Gastroesophageal sphincter (tissue), 4 donors: ENCODE data around the gene DUSP15. TPM values are rescaled to one million over a fixed set of nuclear protein-coding genes. Genes with fewer than 3 reads are reported as not detected.
A peak's percentile ranks its signal among the peaks of the same experiment; 100 is the strongest.

ENCODE experiments used
- ATAC-seq: fragments of 150-250 bp; one replicate; pipeline ENCODE4 v1.9.1; 2016; ENCODE audit warnings: mild to moderate bottlenecking, moderate library complexity
- H3K27ac ChIP-seq, 4 donors: fragments of 200-600 bp; sonication (generic) in 3 of 4; 1 replicate in 3 of 4; 2 replicates in 1 of 4; pipeline ENCODE4 v1.5.1; 2016 to 2019
- H3K27me3 ChIP-seq: fragments of 200-600 bp; sonication (generic); one replicate; pipeline ENCODE4 v1.5.1; 2019
- H3K36me3 ChIP-seq, 2 donors: fragments of 200-600 bp; sonication (generic); one replicate each; pipeline ENCODE4 v1.5.1; 2019; ENCODE audit warnings: control low read depth in 1 of 2
- H3K4me1 ChIP-seq, 3 donors: fragments of 200-600 bp; sonication (generic); 1 replicate in 2 of 3; 2 replicates in 1 of 3; pipeline ENCODE4 v1.5.1; 2016 to 2019; ENCODE audit warnings: control low read depth in 2 of 3
- H3K4me3 ChIP-seq, 2 donors: fragments of 200-600 bp; sonication (generic); one replicate each; pipeline ENCODE4 v1.5.1; 2019; ENCODE audit warnings: mild to moderate bottlenecking in 1 of 2, moderate library complexity in 1 of 2
- H3K9me3 ChIP-seq, 3 donors: fragments of 200-600 bp; sonication (generic); one replicate each; pipeline ENCODE4 v1.5.1; 2017 to 2019; ENCODE audit warnings: control low read depth in 2 of 3
- EP300 ChIP-seq: sonication (generic); formaldehyde crosslinking; IDR thresholded peaks from one replicate; pipeline ENCODE4 v1.6.1; 2017; ENCODE audit warnings: antibody characterized with exemption, mild to moderate bottlenecking
- POLR2A ChIP-seq, 2 donors: fragments of 450-650 bp; IDR thresholded peaks; one replicate each; pipeline ENCODE4 v1.6.1; 2017; ENCODE audit warnings: antibody characterized with exemption in 2 of 2, mild to moderate bottlenecking in 2 of 2, moderate library complexity in 1 of 2
- POLR2AphosphoS5 ChIP-seq: sonication (generic); formaldehyde crosslinking; IDR thresholded peaks from one replicate; pipeline ENCODE4 v1.6.1; 2017; ENCODE audit warnings: antibody characterized with exemption
- WGBS, 2 donors: methylation state at CpG; one replicate each; pipeline ENCODE4 v1.1.5; 2018; ENCODE audit warnings: low coverage in 1 of 2; 5-methylcytosine and 5-hydroxymethylcytosine counted together
- total RNA-seq, 4 donors: library from RNA; depleted of rRNA; stranded (reverse); fragments of >200 nt; gene quantifications; one replicate each; pipeline ENCODE4 v1.1.0, GENCODE V29; 2016
- TF ChIP-seq, protein P1 (sequence below), 4 experiments: fragments of 200-600 bp in 2 of 4; fragments of 450-650 bp in 2 of 4; sonication (generic) in 1 of 4; IDR thresholded peaks; one replicate each; pipeline ENCODE4 v1.5.1; 2017 to 2019; ENCODE audit warnings: antibody characterized with exemption in 4 of 4, mild to moderate bottlenecking in 2 of 4, moderate library complexity in 2 of 4

Gene DUSP15
- total RNA-seq, 4 donors from 2014 or later, result 1.5 to 8.2 (median 4.5) TPM

DNA sequence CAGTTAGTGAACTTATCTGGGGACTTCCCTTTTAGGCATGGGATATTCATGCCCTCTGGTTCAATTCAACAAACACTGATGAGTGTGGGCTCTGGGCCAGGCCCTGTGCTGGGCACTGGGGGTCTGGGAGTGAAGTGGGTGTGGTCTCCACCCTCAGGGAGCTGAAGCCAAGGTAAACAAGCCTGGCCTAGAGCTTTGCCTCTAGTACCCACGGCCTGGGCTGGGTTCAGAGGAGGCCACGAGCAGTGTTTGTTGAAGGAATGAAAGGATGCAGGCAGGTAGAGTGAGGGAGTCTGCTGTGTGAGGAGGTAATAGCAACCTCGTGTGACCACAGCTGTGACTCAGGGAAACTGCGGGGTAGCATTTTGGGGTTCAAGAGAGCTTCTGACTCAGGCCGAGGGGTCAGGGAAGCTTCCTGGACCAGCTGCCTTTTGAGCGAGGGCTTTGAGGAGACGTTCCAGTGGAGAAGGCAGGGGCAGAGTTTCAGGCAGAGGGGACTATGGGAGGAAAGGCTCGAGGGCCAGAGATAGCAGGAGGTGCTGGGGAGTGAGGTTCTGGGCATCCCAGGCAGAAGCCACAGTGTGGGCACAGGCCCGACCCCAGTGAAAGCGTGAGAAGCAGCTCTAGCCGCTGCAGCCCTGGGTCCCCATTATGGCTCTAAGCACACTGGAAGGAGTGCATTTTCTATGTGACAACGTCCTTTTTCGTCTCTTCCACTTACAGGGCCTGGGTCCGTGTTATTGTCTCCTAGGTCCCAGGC, 45.6 kb downstream of the DUSP15 start:
- no peak overlapping the region for H3K4me3 ChIP-seq
- peaks cover 0 to 14% (median 3%) of the 10 kb centered on the region in 3 donors for H3K4me1 ChIP-seq
- 60 to 69% methylated on average over 7 to 10 of the region's 14 CpGs for WGBS, 2 donors
- no peak for ATAC-seq
- H3K9me3 ChIP-seq, result no peaks in the 10 kb centered on the region
- H3K27me3 ChIP-seq, result no peaks in the 10 kb centered on the region
- no peak overlapping the region for H3K27ac ChIP-seq
- TF ChIP-seq POLR2A (IDR thresholded peaks at IDR 0.05) (no peak), EP300 (no peak), POLR2AphosphoS5 (no peak)
- TF ChIP-seq, protein P1, sequence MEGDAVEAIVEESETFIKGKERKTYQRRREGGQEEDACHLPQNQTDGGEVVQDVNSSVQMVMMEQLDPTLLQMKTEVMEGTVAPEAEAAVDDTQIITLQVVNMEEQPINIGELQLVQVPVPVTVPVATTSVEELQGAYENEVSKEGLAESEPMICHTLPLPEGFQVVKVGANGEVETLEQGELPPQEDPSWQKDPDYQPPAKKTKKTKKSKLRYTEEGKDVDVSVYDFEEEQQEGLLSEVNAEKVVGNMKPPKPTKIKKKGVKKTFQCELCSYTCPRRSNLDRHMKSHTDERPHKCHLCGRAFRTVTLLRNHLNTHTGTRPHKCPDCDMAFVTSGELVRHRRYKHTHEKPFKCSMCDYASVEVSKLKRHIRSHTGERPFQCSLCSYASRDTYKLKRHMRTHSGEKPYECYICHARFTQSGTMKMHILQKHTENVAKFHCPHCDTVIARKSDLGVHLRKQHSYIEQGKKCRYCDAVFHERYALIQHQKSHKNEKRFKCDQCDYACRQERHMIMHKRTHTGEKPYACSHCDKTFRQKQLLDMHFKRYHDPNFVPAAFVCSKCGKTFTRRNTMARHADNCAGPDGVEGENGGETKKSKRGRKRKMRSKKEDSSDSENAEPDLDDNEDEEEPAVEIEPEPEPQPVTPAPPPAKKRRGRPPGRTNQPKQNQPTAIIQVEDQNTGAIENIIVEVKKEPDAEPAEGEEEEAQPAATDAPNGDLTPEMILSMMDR (IDR thresholded peaks at IDR 0.05), result no peak
- no peaks in the 10 kb centered on the region for H3K36me3 ChIP-seq

DNA sequence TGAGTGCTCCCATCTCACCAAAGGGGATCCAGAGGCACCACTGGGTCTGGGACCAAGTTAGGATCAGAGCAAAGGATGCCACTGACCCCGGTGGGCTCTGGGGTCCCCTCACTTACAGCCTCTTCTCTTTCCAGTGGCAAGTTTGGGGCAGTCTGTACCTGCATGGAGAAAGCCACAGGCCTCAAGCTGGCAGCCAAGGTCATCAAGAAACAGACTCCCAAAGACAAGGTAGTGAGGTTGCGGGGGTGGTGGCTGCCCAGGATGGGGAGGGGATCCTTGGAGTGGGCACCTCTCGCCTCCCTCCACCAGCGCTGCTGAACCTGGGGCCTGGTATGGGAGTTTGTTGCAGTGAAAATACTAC, 46.2 kb downstream of the DUSP15 start:
- Histone ChIP-seq H3K36me3 (no peaks in the 10 kb centered on the region), H3K4me3 (no peak overlapping the region), H3K27ac (no peak overlapping the region), H3K9me3 (no peaks in the 10 kb centered on the region), H3K4me1 (peaks cover 0 to 14% (median 3%) of the 10 kb centered on the region in 3 donors), H3K27me3 (no peaks in the 10 kb centered on the region)
- no peak for TF ChIP-seq POLR2AphosphoS5
- TF ChIP-seq EP300, result no peak
- TF ChIP-seq, protein P1 (IDR thresholded peaks at IDR 0.05), result no peak
- TF ChIP-seq POLR2A (IDR thresholded peaks at IDR 0.05), result no peak
- ATAC-seq, result no peak
- WGBS, 2 donors, result no CpG with 5 or more reads among the region's 4 CpGs

DNA sequence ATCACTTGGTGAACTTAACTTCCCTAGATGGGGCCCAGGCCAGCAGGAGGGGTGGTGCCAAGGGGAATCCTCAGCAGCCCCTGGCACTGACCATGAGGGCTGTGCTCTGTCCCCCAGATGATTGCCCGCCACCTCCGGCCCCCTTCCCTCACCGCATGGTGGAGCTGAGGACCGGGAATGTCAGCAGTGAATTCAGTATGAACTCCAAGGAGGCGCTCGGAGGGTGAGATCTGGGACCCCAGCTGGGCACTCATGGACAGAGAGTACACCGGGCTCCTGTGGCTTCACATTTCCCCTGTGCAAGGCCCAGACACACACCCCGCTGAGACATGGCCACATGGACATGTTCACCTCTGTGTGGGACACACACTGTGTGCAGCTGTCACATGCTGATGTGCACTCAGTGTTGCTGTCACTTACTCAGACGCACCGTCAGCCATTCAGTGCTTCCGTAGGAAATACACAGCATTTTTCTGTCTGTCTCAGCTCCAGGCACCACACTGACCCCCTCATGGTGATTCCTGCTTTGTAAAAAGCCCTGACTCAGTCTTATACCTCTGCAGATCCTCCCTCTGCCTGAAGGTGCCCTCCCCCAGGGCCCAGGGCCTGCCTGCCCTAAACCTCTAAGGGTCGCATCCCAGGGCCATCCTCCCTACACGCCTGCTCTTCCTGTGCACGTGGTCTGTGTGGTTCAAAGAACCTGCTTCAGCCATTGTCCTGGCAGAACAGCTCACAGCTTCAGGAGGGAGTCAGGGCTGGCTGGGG, 46.8 kb downstream of the DUSP15 start:
- no peak for ATAC-seq
- Histone ChIP-seq H3K4me1 (peaks cover 0 to 14% (median 3%) of the 10 kb centered on the region in 3 donors), H3K27ac (no peak overlapping the region), H3K9me3 (no peaks in the 10 kb centered on the region), H3K4me3 (no peak overlapping the region), H3K27me3 (no peaks in the 10 kb centered on the region), H3K36me3 (no peaks in the 10 kb centered on the region)
- TF ChIP-seq EP300 (no peak), POLR2A (IDR thresholded peaks at IDR 0.05) (no peak)
- TF ChIP-seq, protein P1 (IDR thresholded peaks at IDR 0.05), result peak in 1 of 4 experiments; percentile 2
- 39 to 92% methylated on average over 2 to 3 of the region's 14 CpGs for WGBS, 2 donors

DNA sequence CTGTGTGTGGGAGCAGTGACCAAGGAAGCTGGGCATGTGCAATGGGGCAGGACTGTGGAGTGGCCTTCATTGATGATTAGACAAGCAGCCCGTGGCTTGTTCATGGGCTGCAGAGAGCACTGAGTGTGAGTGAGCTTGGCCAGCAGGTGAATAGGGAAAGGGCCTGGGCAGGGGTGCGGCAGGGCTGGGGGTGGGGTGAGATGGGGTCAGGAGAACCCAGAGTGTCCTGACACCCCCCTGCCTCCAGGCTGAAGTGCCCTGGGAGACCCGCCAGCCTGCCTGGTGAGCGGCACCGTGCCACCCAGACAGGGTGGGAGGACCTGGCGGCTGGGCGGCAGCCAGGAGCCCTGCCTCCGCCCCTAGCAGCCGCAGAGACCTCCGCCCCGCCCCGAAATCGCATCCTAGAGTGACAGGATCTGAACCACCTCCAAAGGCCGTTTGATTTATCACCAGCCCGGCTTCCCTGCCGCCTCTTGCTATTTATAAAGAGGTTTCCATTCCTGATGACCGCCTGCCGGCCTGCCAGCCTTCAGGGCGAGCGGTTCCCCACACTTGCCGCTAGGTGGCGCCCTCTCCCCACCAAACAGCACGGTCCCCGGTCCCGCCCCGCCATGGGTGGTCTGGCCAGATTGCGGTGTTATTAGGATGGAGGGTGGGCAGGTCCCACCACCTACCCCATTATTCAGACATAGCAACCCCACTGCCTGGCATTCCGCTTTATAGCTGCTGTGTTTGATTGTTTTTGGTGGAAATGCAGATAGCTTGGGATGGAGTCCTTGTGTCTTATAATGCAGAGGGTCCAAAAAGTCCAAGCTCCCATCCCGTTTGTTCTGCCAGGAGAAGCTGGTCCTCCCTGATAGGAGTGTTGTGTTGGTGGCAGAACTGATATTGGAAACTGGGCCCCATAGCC, 47.7 kb downstream of the DUSP15 start:
- peak overlapping the region in 2 of 4 donors; percentile 31 to 55 for H3K27ac ChIP-seq
- WGBS, 2 donors, result 0 to 8% methylated on average over 1 to 7 of the region's 29 CpGs
- peak overlapping the region in 1 of 2 donors; percentile 17 for H3K4me3 ChIP-seq
- ATAC-seq, result peak; percentile 85
- TF ChIP-seq, protein P1 (IDR thresholded peaks at IDR 0.05), result peak in 3 of 4 experiments; percentile 98
- TF ChIP-seq POLR2A (IDR thresholded peaks at IDR 0.05) (no peak), POLR2AphosphoS5 (peak; percentile 21)
- H3K36me3 ChIP-seq, result no peaks in the 10 kb centered on the region
- H3K27me3 ChIP-seq, result no peaks in the 10 kb centered on the region
- no peaks in the 10 kb centered on the region for H3K9me3 ChIP-seq
- peaks cover 0 to 14% (median 3%) of the 10 kb centered on the region in 3 donors for H3K4me1 ChIP-seq
